Endodermal cell (in vitro differentiated cells): ENCODE data around the gene RUBCNL. TPM values are rescaled to one million over a fixed set of nuclear protein-coding genes. Genes with fewer than 3 reads are reported as not detected.

Source experiments
- DNase-seq: peaks from one replicate; pipeline ENCODE4 v3.0.0-alpha.2; 2017
- H3K27ac ChIP-seq: 2 replicates; pipeline ENCODE4 v1.5.1; 2013; ENCODE audit warnings: mild to moderate bottlenecking, low read depth, low read length, moderate library complexity
- H3K27me3 ChIP-seq: 2 replicates; pipeline ENCODE4 v1.6.1; 2013; ENCODE audit warnings: mild to moderate bottlenecking, low read length, moderate library complexity; ENCODE audit not compliant: insufficient read depth, control insufficient read depth, poor library complexity, severe bottlenecking
- H3K36me3 ChIP-seq: 2 replicates; pipeline ENCODE4 v1.7.0; 2013; ENCODE audit warnings: mild to moderate bottlenecking, low read length, moderate library complexity; ENCODE audit not compliant: control insufficient read depth, insufficient read depth
- H3K4me1 ChIP-seq: one replicate; pipeline ENCODE4 v1.7.0; 2013; ENCODE audit warnings: low read length; ENCODE audit not compliant: control insufficient read depth, insufficient read depth
- H3K4me3 ChIP-seq: 2 replicates; pipeline ENCODE4 v1.5.1; 2013; ENCODE audit warnings: mild to moderate bottlenecking, low read length, moderate library complexity
- H3K9ac ChIP-seq: 2 replicates; pipeline ENCODE4 v1.6.1; 2013; ENCODE audit warnings: mild to moderate bottlenecking, low read length, moderate library complexity; ENCODE audit not compliant: poor library complexity, severe bottlenecking; ENCODE audit errors: extremely low read depth
- H3K9me3 ChIP-seq: 2 replicates; pipeline ENCODE4 v1.6.1; 2013; ENCODE audit warnings: mild to moderate bottlenecking, low read length, moderate library complexity; ENCODE audit not compliant: control insufficient read depth
- H3K27ac Mint-ChIP-seq: 2 replicates; pipeline ENCODE4 v1.8.0; 2020; ENCODE audit warnings: mixed read lengths
- H3K27me3 Mint-ChIP-seq: 2 replicates; pipeline ENCODE4 v1.8.0; 2021; ENCODE audit warnings: mild to moderate bottlenecking, mixed read lengths; ENCODE audit not compliant: insufficient read depth
- H3K36me3 Mint-ChIP-seq: 2 replicates; pipeline ENCODE4 v1.8.0; 2020; ENCODE audit warnings: low read depth, mixed read lengths
- H3K4me1 Mint-ChIP-seq: 2 replicates; pipeline ENCODE4 v1.8.0; 2020; ENCODE audit warnings: mixed read lengths
- H3K4me3 Mint-ChIP-seq: 2 replicates; pipeline ENCODE4 v1.8.0; 2020; ENCODE audit warnings: mild to moderate bottlenecking, moderate library complexity, mixed read lengths
- H3K9me3 Mint-ChIP-seq: 2 replicates; pipeline ENCODE4 v1.8.0; 2020; ENCODE audit warnings: mild to moderate bottlenecking, mixed read lengths
- WGBS, 2 experiments: methylation state at CpG; one replicate each; pipeline versions ENCODE4 v1.1.5 to v1.1.7; 2013; ENCODE audit warnings: missing lambda C conversion rate in 2 of 2, mixed read lengths in 1 of 2; ENCODE audit not compliant: insufficient coverage in 1 of 2, insufficient read length in 1 of 2; 5-methylcytosine and 5-hydroxymethylcytosine counted together
- total RNA-seq, 2 donors: library from RNA; stranded (reverse); fragmentation: NEBNext Ultra II Directional in 1 of 2; extraction: Animal tissue kit (Norgen Biotek cat#: 25700) in 1 of 2; gene quantifications; 2 replicates in 1 of 2; 3 replicates in 1 of 2; pipeline ENCODE4 v1.2.1, GENCODE V29; 2021
- TF ChIP-seq, protein P1 (sequence below): fragments of 200-600 bp; sonication (generic); conservative IDR thresholded peaks from 2 replicates; pipeline ENCODE4 v1.5.0; 2021; ENCODE audit warnings: antibody characterized with exemption, mild to moderate bottlenecking

RUBCNL gene
- total RNA-seq, 2 donors from 2014 or later = 3.1 to 3.6 TPM

DNA sequence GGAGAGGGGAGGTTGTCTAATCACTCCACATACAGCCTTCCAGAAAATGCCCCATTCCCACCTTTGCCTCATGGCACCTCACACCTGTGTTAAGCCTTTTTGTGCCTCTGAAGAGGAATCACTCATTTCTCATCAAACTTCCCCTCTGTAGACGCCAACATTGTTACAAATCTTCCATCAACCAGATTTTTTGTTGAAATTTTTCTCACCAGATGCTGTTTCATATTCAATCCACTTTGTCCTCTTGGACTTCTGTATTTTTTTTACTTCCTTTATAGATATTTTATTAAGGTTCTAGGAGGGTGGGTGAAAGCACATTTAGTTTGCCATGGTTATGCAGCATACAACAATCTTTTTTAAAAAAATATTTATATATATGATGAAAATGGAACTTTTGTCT, 74.0 kb downstream of the RUBCNL start:
- 74 to 100% methylated on average over 1 of the region's 1 CpG for WGBS, 2 experiments
- no peak for DNase-seq
- no peaks in the 10 kb centered on the region for H3K27me3 ChIP-seq
- Mint-ChIP-seq H3K4me1 (no peaks in the 10 kb centered on the region), H3K36me3 (no peaks in the 10 kb centered on the region), H3K27ac (no peak overlapping the region), H3K27me3 (peaks cover 2% of the 10 kb centered on the region), H3K4me3 (no peak overlapping the region), H3K9me3 (peaks cover 5% of the 10 kb centered on the region)
- no peaks in the 10 kb centered on the region for H3K9me3 ChIP-seq
- TF ChIP-seq, protein P1, sequence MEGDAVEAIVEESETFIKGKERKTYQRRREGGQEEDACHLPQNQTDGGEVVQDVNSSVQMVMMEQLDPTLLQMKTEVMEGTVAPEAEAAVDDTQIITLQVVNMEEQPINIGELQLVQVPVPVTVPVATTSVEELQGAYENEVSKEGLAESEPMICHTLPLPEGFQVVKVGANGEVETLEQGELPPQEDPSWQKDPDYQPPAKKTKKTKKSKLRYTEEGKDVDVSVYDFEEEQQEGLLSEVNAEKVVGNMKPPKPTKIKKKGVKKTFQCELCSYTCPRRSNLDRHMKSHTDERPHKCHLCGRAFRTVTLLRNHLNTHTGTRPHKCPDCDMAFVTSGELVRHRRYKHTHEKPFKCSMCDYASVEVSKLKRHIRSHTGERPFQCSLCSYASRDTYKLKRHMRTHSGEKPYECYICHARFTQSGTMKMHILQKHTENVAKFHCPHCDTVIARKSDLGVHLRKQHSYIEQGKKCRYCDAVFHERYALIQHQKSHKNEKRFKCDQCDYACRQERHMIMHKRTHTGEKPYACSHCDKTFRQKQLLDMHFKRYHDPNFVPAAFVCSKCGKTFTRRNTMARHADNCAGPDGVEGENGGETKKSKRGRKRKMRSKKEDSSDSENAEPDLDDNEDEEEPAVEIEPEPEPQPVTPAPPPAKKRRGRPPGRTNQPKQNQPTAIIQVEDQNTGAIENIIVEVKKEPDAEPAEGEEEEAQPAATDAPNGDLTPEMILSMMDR = no peak
- no peak overlapping the region for H3K9ac ChIP-seq
- no peaks in the 10 kb centered on the region for H3K4me1 ChIP-seq
- H3K36me3 ChIP-seq = no peaks in the 10 kb centered on the region
- H3K4me3 ChIP-seq = no peak overlapping the region
- no peak overlapping the region for H3K27ac ChIP-seq

DNA sequence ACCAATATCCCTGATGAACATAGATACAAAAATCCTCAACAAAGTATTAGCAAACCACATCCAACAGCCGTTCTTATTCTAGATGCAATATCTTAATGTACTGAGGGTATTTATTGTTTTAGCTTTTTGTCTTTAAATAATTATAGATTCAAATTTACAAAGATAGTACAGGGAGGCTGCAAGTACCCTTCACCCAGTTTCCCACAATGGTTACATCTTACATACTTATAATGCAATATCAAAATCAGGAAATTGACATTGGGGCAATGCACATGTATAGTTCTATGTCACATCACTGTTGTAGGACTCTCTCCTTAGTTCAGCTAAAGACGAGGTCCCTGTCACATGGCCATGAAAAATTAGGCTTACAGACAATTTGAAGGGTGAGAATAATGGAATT, 75.8 kb downstream of the RUBCNL start:
- no peaks in the 10 kb centered on the region for H3K36me3 Mint-ChIP-seq
- no peaks in the 10 kb centered on the region for H3K4me1 Mint-ChIP-seq
- no peaks in the 10 kb centered on the region for H3K9me3 ChIP-seq
- H3K27ac Mint-ChIP-seq = no peak overlapping the region
- H3K9me3 Mint-ChIP-seq = peaks cover 5% of the 10 kb centered on the region
- no peak overlapping the region for H3K4me3 Mint-ChIP-seq
- peaks cover 2% of the 10 kb centered on the region for H3K27me3 Mint-ChIP-seq
- H3K27me3 ChIP-seq = no peaks in the 10 kb centered on the region
- TF ChIP-seq, protein P1 = no peak
- no peak for DNase-seq
- no peaks in the 10 kb centered on the region for H3K4me1 ChIP-seq
- H3K27ac ChIP-seq = no peak overlapping the region
- WGBS, 2 experiments = 97 to 100% methylated on average over 1 of the region's 2 CpGs
- no peaks in the 10 kb centered on the region for H3K36me3 ChIP-seq
- no peak overlapping the region for H3K9ac ChIP-seq
- no peak overlapping the region for H3K4me3 ChIP-seq

DNA sequence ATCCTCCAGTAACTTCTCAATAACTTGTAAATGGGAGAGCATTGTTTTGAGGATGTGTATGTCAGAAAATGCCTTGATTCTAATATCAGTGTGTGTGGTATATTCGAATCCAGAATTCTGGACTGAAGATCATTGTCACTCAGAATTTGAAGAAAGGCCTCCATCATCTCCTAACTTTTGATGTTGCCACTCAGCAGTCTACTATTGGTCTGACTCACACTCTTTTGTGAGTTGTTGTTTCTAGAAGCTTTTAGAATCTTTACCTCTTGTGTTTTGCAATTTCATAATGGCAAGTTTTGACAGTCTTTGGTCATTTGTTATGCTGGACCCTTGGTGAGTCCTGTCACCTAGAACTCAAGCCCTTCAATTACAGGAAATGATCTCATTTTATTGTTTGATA, 77.0 kb downstream of the RUBCNL start:
- Histone ChIP-seq H3K9ac (no peak overlapping the region), H3K9me3 (no peaks in the 10 kb centered on the region), H3K27ac (no peak overlapping the region), H3K36me3 (no peaks in the 10 kb centered on the region), H3K27me3 (no peaks in the 10 kb centered on the region), H3K4me3 (no peak overlapping the region), H3K4me1 (no peaks in the 10 kb centered on the region)
- peaks cover 5% of the 10 kb centered on the region for H3K9me3 Mint-ChIP-seq
- H3K36me3 Mint-ChIP-seq = no peaks in the 10 kb centered on the region
- TF ChIP-seq, protein P1 = no peak
- no peak overlapping the region for H3K4me3 Mint-ChIP-seq
- WGBS, 2 experiments = 83 to 100% methylated on average over 1 of the region's 1 CpG
- peaks cover 2% of the 10 kb centered on the region for H3K27me3 Mint-ChIP-seq
- DNase-seq = no peak
- H3K27ac Mint-ChIP-seq = no peak overlapping the region
- no peaks in the 10 kb centered on the region for H3K4me1 Mint-ChIP-seq
